HepG2 (cell line): ENCODE results near the gene RAB11FIP5. TPM values are rescaled to one million over a fixed set of nuclear protein-coding genes. Genes with fewer than 3 reads are reported as not detected.
A peak's percentile ranks its signal among the peaks of the same experiment; 100 is the strongest.

ENCODE experiments used
- CSRNP1 ChIP-seq: sonication (generic); formaldehyde crosslinking; IDR thresholded peaks from 2 replicates; pipeline ENCODE4 v1.8.1; 2023; ENCODE audit warnings: mild to moderate bottlenecking, missing genetic modification reagents
- GZF1 ChIP-seq: sonication (generic); formaldehyde crosslinking; IDR thresholded peaks from 2 replicates; pipeline ENCODE4 v1.5.1; 2020; ENCODE audit warnings: mild to moderate bottlenecking, missing genetic modification reagents
- PBX2 ChIP-seq: IDR thresholded peaks from 2 replicates; pipeline ENCODE4 v1.6.1; 2016; ENCODE audit warnings: control low read depth
- TFDP2 ChIP-seq: sonication (generic); formaldehyde crosslinking; IDR thresholded peaks from 2 replicates; pipeline ENCODE4 v1.4.0; 2020; ENCODE audit warnings: missing genetic modification reagents
- ZNF160 ChIP-seq: sonication (generic); formaldehyde crosslinking; IDR thresholded peaks from 2 replicates; pipeline ENCODE4 v1.8.0; 2022; ENCODE audit warnings: mild to moderate bottlenecking, inconsistent platforms, missing genetic modification reagents
- ZNF513 ChIP-seq: sonication (generic); formaldehyde crosslinking; conservative IDR thresholded peaks from 2 replicates; pipeline ENCODE4 v1.5.0; 2020; ENCODE audit warnings: missing genetic modification reagents
- polyA plus RNA-seq, 8 experiments: library from polyadenylated mRNA; depleted of rRNA in 3 of 8; stranded (reverse) in 7 of 8; unstranded in 1 of 8; fragments of >200 nt; fragmentation: Illumina TruSeq in 4 of 8; extraction: Trizol in 4 of 8; gene quantifications; 2 replicates each; pipeline versions ENCODE4 v1.2.1 to v1.2.3, GENCODE V29; 2011 to 2016; ENCODE audit warnings: low read depth in 4 of 8, missing spikeins in 1 of 8, mixed read lengths in 1 of 8; ENCODE audit not compliant: insufficient read depth in 1 of 8
- total RNA-seq, 5 experiments: library from RNA; depleted of rRNA; stranded (reverse); fragments of >200 nt; fragmentation: Illumina TruSeq; extraction: Trizol; gene quantifications; 2 replicates each; pipeline ENCODE4 v1.2.3, GENCODE V29; 2016; ENCODE audit warnings: low read depth in 1 of 5

RAB11FIP5 gene
- total and polyA plus RNA-seq, 2 of the 13 experiments (the other 11 are each of a cell fraction or from before 2014, with no cell fraction given), result 9.4 to 22.9 TPM

GRCh38 chr2:73070643-73071359, 41.9 kb downstream of the RAB11FIP5 start (continued):
- TF ChIP-seq TFDP2 (CRISPR knock-in tag) (no peak; the same call in 1 of the 2 replicates), ZNF160 (CRISPR knock-in tag) (peak; percentile 77; the same call in 1 of the 2 replicates), PBX2 (CRISPR knock-in tag) (no peak), CSRNP1 (CRISPR knock-in tag) (no peak), ZNF513 (CRISPR knock-in tag) (0 out of 2 replicates have a peak, but pooled peaks have one; percentile 79), GZF1 (CRISPR knock-in tag) (no peak)
- TF ChIP-seq, all 625 proteins: peak for 196
